HG03432 (cell line): ENCODE results near the gene SPON1.
A peak's percentile ranks its signal among the peaks of the same experiment; 100 is the strongest.

ENCODE experiments used
- ATAC-seq: cut with Tn5 transposase; IDR thresholded peaks from one replicate; pipeline ENCODE4 v1.9.1; 2021; ENCODE audit warnings: mild to moderate bottlenecking, moderate library complexity; ENCODE audit not compliant: unreplicated experiment

SPON1 gene

GRCh38 chr11:13942971-13943381, 19.5 kb upstream of the SPON1 start:
- ATAC-seq, result no peak

DNA sequence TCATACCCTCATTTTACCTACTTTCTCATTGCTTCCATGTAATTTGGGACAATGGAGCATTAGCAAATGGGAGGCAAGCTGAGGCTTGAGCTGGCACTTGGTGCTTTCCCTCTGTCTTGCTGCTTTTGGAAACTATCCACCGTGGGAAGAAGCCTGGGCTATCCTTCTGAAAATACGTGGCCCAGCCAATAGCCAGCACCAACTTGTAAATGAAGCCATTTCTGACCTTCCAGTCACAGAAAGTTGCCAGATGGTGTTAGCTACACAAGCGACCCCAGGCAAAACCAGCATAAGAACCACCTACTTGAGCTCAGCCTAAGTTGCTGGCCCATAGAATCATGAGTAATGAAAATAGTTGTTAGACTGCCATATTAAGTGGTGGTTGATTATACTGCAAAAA, 18.5 kb upstream of the SPON1 start:
- no peak for ATAC-seq

DNA sequence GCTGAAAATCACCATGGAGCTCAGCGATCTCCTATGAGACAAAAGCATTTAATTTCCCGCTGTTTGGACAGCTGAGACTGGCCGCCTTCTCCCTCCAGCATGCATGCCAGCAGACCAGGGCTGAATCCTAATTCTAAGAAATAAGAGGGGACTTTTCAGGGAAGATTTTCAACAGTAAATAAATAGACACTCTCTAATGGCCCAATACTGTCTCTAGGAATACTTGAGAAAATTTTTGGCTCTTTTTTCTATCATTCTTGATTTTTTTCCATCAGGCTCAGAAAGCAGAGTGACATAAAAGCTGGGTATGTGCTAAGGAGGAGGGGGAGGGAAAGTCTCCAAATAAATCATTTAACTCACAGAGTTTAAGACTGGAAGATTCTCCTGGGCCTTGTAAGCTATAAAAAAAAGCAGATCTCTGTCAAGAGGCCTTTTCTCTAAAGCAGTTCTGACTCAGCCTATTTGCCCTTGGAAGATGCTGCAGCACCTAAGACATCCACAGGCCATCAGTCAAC, 17.6 kb upstream of the SPON1 start:
- no peak for ATAC-seq

- no peak for ATAC-seq
Observed at GRCh38 chr11:13947379-13947778, 15.1 kb upstream of the SPON1 start.

DNA sequence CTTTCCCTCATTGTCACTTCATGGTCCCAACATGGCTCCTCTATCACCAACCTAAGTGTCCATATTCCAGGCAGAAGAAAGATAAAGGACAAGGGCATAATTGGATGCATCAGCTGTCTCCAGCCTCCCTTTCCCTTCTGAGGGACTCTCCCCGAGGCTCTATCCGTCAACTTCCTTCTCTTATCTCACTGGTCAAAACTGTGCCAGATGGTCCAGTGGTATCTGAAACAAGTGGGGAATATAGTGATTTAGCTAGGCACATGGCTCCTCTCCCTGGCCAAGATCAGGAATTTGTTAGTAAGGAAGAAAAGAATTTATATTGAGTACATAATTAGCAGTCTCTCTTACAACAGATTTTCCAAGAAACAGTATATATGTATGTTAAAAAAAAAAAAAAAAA, 12.6 kb upstream of the SPON1 start:
- ATAC-seq, result no peak

DNA sequence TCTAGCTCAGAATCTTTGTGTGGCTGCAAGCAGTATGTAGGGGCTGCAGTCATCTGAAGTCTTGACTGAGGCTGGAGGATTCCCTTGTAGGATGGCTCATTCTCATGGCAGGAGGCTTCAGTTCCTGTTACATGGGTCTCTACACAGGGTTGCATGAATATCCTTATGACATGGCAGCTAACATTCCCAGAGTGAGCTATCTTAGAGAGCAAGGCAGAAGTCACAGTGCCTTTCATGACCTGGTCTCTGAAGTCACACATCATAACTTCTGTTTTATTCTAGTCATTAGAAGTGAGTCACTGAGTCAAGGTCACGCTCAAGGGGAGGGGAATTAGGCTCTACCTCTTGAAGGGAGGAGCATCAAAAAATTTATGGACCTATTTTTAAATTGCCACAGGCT, 10.3 kb upstream of the SPON1 start:
- ATAC-seq, result no peak

- ATAC-seq, result no peak
Observed at GRCh38 chr11:13952668-13953067, 9.9 kb upstream of the SPON1 start.

DNA sequence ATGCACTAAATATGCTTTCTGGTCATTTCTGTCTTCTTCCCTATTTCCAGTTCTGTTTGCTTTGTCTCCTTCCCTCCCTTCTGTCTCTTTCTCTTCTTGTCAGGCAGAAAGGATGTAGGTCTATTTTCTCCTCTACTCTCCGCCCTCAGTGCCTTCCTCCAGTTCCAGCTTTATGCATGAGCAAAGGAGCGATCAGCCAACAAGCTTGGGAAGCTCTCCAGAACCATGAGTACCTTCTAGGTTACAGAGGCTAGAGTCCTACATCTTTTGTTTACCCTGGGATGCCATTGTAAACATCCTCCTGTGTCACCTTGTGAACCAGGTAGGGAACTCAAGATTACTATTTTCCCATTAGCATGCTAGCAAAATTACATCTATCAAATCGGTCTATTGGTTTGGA, 7.9 kb upstream of the SPON1 start:
- no peak for ATAC-seq

- peak; percentile 68 for ATAC-seq
Observed at GRCh38 chr11:13955971-13956421, 6.5 kb upstream of the SPON1 start.

DNA sequence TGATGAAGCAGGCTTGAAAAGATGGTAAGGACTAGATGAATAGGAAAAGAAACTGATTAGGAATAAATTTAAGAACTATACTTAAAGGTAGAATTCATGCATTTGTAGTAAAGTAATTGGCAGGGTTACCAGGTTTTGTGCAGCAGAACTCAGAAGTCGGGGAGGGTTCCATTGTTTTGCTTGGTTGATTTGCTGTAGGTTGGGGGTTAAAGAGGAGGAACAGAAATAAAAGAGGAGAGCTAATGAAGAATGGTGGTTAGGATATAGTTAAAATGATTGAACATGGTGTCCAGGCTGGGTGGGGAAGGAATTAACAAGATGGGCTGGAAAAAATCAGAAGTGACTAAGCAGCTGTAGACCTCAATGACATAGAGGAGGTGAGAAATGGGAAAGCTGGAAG, 5.5 kb upstream of the SPON1 start:
- ATAC-seq, result no peak

DNA sequence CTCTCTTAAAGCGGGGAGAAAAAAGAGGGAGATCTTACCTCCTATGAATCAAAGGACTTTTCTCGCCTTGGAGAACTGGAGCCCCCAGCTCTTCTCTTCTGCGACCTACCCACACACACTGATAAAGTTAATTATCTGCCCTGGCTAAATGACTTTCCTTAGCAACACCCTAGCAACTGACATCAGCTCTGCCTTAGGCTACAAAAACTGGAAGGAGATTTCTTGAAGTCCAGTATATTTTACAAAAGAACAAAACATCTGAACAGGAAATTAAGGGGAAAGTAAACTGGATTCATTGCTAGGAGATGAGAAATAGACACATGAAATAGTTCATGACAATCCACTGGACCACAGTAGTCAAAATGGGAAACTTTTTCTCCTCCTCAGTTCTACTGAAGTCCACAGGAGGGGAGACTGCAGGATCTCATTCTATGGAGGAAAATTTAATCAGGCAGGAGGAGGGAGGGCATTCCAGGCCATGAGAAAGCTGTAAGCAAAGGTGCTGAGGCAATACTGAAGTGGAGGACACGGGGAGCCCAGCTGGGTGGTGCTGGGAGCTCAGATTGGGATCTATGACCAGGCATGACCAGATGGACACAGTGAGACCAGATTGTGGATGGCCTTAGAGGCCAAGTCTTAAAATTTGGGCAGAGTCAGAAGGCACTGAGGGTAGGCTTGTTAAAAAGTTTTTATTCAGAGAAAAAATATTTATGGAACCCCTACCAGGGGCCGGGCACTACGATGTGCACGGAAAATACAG, 3.7 kb upstream of the SPON1 start:
- ATAC-seq, result no peak

DNA sequence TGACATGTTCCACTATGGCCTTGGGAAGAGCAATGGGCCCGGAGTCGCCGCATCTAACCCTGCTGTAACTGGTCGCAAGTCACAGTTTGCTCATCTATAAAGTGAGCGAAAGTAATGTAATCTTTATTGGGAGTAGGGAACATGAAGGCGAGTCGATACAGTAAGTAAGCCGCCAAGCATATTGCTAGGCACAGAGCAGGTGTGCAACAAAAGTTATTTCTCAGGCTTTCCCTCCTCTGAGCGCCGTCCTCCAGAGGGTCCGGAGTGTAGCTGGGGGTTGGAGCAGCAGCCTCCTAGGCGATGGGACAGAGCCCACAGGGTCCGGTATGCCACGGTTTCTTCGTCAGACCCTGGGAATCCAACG, 343 bp upstream of the SPON1 start:
- no peak for ATAC-seq

DNA sequence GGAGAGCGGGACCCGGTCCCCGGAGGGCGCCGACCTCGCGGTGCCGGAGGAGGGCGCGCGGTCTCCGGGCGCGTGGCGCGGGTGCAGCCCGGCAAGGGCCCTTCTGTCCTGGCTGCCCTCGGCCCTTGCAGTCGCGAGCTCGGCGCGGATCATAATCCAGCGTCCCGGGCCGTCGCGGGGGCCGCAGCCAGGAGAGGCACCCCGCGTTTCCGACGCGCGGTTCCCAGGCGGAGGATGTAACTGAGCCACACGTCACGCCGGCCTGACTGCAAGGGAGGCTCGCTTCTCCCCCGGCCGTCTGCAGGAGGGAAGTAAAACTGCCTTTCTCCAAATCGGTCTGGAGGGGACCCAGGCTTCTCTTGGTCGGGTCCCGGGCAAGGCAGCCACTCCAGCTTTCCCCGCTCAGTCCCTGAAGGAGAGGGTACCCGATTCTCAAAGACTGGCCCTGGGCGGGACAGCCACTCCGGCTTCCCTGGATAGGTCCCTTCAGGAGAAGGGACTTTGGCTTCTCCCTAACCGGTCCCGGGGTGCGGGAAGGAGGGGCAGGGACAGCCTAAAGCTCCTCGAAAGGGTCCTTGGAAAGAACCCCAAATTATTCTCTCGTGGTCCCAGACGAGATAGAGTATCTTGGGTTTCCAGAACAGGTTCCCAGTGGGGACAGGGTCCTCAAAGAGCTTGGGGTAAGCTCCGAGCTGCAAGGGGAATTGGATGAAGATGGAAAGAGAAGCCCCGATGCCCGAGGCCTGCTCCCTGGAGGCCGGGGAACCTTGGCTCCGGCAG, 836 bp downstream of the SPON1 start:
- no peak for ATAC-seq

- ATAC-seq, result no peak
Observed at GRCh38 chr11:13963949-13964770, 1.6 kb downstream of the SPON1 start.

DNA sequence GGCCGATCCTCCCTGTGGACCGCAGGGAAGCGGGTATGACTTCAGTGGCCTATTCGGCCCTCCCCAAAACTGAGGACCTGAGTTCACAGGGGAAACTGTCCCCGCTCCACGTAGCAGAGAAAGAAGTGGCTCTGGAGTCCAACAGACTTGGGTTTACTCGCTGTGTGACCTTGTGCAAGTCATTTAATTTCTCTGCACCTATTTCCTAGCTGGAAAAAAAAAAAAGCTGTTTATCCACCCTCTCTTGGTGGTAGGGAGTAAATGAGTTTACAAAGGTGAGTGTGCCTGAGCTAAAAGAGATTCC, 2.2 kb downstream of the SPON1 start:
- no peak for ATAC-seq

- ATAC-seq, result no peak
Observed at GRCh38 chr11:13965337-13965736, 2.8 kb downstream of the SPON1 start.

GRCh38 chr11:13966013-13966412, 3.5 kb downstream of the SPON1 start:
- ATAC-seq, result no peak

DNA sequence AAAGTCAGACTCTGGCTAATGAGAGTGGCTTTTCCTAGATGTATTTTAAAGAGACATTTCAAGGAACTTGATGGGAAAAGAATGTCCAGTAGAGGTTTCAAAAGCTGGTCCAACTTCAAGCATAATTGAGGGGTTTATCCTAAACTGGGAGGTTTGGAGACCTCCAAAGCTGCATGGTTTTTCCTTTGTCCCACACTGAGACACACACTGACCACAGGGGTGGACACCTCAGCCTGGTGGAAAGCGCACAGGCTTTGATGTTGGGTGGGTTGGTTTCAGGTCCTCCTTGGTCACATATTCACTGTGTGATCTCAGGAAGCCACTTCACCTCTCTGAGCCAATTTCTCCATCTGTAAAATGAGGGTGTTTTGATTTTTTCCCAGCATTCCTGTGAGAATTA, 4.0 kb downstream of the SPON1 start:
- ATAC-seq, result no peak

DNA sequence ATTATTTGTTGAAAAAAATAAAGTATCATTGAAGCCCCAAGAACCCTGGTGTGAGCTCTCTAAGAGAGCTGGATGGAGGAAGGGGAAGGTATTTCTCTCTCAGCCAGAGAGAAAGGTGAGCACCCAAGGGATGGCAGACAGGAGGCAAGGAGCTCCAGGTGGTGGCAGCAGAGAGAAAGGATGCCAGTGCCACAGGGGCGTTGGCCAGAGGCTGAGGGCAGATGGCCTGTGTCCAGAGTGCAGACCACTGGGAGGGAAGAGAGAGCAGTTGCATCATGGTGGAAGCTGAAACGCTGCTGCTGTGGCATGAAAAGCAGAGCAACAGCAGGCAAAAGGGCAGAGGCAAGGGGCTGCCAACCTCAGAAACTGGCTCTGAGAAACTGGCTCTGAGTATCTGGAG, 8.5 kb downstream of the SPON1 start:
- ATAC-seq, result no peak

DNA sequence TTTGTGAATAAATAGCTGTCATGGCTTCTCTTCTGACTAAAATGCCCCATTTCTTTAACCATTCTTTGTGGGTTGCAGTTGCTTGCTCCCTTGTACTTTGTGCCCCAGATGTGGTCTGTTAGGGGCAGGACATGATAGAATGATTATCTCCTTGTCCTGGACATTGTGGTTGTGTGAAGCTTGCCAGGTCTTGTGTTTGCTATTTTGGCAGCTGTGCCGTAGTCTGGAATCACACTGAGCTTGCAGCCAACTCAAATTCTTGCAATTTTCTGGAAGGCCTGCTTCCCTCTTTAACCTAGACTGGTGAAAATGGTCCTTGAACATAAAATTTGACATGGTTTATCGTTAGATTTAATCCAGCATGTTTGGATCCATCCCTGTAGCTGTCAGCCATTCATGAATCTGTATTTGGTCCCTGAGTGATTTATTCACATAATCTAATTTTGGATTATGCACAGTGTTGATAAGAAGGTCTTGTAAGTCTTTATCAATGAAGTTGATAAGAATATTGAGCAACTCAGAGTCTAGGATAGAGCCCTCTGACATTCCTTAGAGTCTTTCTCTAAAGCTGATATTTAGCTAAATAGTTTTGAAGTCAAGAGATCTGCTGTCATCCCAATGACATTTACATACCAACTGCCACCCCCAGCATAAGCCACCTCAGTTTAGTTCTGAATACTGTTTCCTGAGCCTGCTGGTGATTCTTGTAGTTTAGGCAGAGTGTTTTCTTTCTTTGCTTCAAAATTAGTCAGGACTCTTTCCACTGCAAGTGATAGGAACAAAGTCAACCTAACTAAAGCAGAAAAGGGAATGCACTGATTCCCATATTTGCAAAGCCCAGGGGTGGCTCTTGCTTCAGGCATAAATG, 9.8 kb downstream of the SPON1 start:
- ATAC-seq, result no peak

DNA sequence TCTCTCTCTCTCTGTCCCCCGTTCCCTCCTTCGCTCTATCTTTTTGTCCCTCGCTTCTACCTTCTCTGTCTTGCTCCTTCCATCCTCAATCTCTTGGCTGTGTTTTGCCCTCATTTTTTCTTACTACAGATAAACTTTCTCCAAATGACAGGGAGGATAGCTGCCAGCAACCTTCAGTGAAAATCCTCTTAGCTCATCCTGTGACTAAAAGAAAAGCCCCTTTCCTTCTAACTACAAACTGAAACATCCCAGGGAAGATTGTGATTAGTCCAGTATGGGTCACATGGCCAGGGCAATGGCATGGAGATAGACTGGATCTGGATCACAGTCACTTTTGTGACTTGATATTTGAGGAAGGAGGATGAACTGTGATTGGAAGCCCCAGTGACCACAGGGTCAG, 10.4 kb downstream of the SPON1 start:
- no peak for ATAC-seq
